ENCODE data around the gene GRID2IP. TPM values are rescaled to one million over a fixed set of nuclear protein-coding genes. Genes with fewer than 3 reads are reported as not detected.

GRID2IP gene
- total RNA-seq, 3 donors from 2014 or later (not counting 1 experiment from before 2014, with no cell fraction given): 0.39 to 0.45 (median 0.40) TPM

DNA sequence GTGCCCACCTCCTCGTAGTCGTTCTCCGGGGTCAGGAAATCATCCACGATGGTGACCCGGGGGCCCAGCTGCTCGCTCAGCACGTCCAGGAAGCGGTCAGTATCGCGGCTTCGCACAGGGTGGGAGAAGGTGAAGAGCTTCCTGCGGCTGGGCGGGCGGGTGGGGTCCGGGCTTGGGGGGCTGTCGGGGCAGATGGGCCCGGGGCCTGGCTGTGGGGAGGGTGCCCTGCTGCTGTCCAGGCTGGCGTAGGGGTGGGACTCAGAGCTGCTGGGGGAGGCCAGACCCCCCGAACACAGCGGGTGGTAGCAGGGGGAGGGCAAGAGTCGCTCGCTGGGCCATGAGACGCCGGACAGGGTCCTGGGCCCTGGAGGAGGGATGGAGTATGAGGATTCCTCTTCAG lies 42.3 kb downstream of the GRID2IP start:
- WGBS (ENCODE audit: insufficient coverage): 89% methylated on average over 24 of the region's 24 CpGs
- H3K9me3 ChIP-seq (ENCODE audit: control insufficient read depth, insufficient read depth, low read length): no peaks in the 10 kb centered on the region
- no peak for DNase-seq
- ATAC-seq: no peak
- Mint-ChIP-seq H3K27ac (no peak overlapping the region), H3K9me3 (no peaks in the 10 kb centered on the region), H3K27me3 (ENCODE audit: low read depth in 2 of 2) (peaks cover 0 to 2% of the 10 kb centered on the region in 2 donors), H3K4me1 (peaks cover 0 to 16% of the 10 kb centered on the region in 2 donors), H3K36me3 (no peaks in the 10 kb centered on the region), H3K4me3 (no peak overlapping the region)
- intact Hi-C loops (cut with micrococcal nuclease): no loop called here
- TF ChIP-seq, protein P1, sequence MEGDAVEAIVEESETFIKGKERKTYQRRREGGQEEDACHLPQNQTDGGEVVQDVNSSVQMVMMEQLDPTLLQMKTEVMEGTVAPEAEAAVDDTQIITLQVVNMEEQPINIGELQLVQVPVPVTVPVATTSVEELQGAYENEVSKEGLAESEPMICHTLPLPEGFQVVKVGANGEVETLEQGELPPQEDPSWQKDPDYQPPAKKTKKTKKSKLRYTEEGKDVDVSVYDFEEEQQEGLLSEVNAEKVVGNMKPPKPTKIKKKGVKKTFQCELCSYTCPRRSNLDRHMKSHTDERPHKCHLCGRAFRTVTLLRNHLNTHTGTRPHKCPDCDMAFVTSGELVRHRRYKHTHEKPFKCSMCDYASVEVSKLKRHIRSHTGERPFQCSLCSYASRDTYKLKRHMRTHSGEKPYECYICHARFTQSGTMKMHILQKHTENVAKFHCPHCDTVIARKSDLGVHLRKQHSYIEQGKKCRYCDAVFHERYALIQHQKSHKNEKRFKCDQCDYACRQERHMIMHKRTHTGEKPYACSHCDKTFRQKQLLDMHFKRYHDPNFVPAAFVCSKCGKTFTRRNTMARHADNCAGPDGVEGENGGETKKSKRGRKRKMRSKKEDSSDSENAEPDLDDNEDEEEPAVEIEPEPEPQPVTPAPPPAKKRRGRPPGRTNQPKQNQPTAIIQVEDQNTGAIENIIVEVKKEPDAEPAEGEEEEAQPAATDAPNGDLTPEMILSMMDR (IDR thresholded peaks at IDR 0.05): no peak
- no peak overlapping the region for H3K4me3 ChIP-seq (ENCODE audit: low read length)
- H3K27me3 ChIP-seq (ENCODE audit: control insufficient read depth, insufficient read depth, low read length): no peaks in the 10 kb centered on the region
- H3K4me1 ChIP-seq (ENCODE audit: control insufficient read depth, insufficient read depth, low read length): peaks cover 10% of the 10 kb centered on the region
- H3K27ac ChIP-seq (ENCODE audit: low read length): no peak overlapping the region
- no peaks in the 10 kb centered on the region for H3K36me3 ChIP-seq (ENCODE audit: control insufficient read depth, insufficient read depth, low read length)

DNA sequence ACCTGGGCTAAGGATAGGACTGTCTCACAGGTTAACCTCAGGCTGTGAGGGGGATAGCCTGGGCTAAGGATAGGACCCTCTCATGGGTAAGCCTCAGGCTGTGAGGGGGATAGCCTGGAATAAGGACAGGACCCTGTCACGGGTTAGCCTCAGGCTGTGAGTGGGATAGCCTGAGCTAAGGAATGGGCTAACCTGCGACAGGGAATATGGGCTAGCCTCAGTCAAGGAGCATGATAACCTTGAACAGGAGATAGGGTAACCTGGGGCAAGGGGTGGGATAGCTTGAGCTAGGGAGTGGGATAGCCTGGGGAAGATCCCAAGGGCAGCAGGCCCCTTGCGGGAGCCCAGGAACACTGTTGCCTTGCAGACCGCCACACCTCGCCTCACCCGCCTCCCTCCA lies 42.7 kb downstream of the GRID2IP start:
- ATAC-seq (no peak), DNase-seq (no peak)
- no peaks in the 10 kb centered on the region for H3K36me3 Mint-ChIP-seq
- WGBS (ENCODE audit: insufficient coverage): 96% methylated on average over 6 of the region's 6 CpGs
- H3K27ac Mint-ChIP-seq: no peak overlapping the region
- no peaks in the 10 kb centered on the region for H3K9me3 Mint-ChIP-seq
- Histone ChIP-seq H3K27me3 (ENCODE audit: control insufficient read depth, insufficient read depth, low read length) (no peaks in the 10 kb centered on the region), H3K27ac (ENCODE audit: low read length) (no peak overlapping the region), H3K4me1 (ENCODE audit: control insufficient read depth, insufficient read depth, low read length) (peaks cover 10% of the 10 kb centered on the region), H3K9me3 (ENCODE audit: control insufficient read depth, insufficient read depth, low read length) (no peaks in the 10 kb centered on the region), H3K4me3 (ENCODE audit: low read length) (no peak overlapping the region), H3K36me3 (ENCODE audit: control insufficient read depth, insufficient read depth, low read length) (no peaks in the 10 kb centered on the region)
- TF ChIP-seq, protein P1 (IDR thresholded peaks at IDR 0.05): no peak
- peaks cover 0 to 2% of the 10 kb centered on the region in 2 donors for H3K27me3 Mint-ChIP-seq (ENCODE audit: low read depth in 2 of 2)
- intact Hi-C loops (cut with micrococcal nuclease): no loop called here
- H3K4me3 Mint-ChIP-seq: no peak overlapping the region
- peaks cover 0 to 19% of the 10 kb centered on the region in 2 donors for H3K4me1 Mint-ChIP-seq

DNA sequence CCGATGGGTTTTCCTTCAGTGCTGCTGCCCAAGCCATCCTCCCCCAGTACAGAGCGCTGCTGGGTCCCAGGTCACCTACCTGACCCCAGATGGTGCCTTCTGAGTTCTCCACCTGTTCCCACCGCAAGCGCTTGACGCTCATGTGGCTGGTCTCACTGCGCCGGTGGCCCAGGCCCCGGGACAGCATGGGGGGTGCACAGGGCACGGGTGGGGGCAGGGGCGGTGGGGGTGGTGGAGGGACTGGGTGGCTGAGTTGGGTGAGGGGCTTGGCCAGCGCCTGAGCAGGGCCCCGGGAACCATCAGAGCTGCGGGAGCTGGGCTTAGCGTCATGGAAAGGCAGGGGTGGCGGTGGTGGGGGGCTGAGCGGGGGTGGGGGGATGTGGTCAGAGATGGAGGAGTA lies 43.4 kb downstream of the GRID2IP start:
- intact Hi-C loops (cut with micrococcal nuclease): no loop called here

More for the DNA sequence above, 43.4 kb downstream of the GRID2IP start:
- no peaks in the 10 kb centered on the region for H3K9me3 Mint-ChIP-seq
- Histone ChIP-seq H3K27me3 (ENCODE audit: control insufficient read depth, insufficient read depth, low read length) (no peaks in the 10 kb centered on the region), H3K27ac (ENCODE audit: low read length) (no peak overlapping the region), H3K36me3 (ENCODE audit: control insufficient read depth, insufficient read depth, low read length) (no peaks in the 10 kb centered on the region), H3K4me3 (ENCODE audit: low read length) (no peak overlapping the region), H3K4me1 (ENCODE audit: control insufficient read depth, insufficient read depth, low read length) (peaks cover 14% of the 10 kb centered on the region), H3K9me3 (ENCODE audit: control insufficient read depth, insufficient read depth, low read length) (no peaks in the 10 kb centered on the region)
- no peak for DNase-seq
- TF ChIP-seq, protein P1 (IDR thresholded peaks at IDR 0.05): no peak
- ATAC-seq: no peak
- no peak overlapping the region for H3K4me3 Mint-ChIP-seq
- 97% methylated on average over 14 of the region's 16 CpGs for WGBS (ENCODE audit: insufficient coverage)
- peaks cover 0 to 16% of the 10 kb centered on the region in 2 donors for H3K4me1 Mint-ChIP-seq
- no peaks in the 10 kb centered on the region for H3K36me3 Mint-ChIP-seq
- no peaks in the 10 kb centered on the region for H3K27me3 Mint-ChIP-seq (ENCODE audit: low read depth in 2 of 2)
- no peak overlapping the region for H3K27ac Mint-ChIP-seq

Measured in natural killer cell (primary cell).